Measurements from ENCODE around the gene DPYSL3.

The DPYSL3 gene

GRCh38 chr5:147384346-147385193 is 125.3 kb downstream of the DPYSL3 start:
- no peak overlapping the region for H3K4me3 ChIP-seq (ENCODE audit: control insufficient read depth, low read depth, low read length)
- DNase-seq (ENCODE audit: low read depth) = no peak
- TF ChIP-seq CTCF (conservative IDR thresholded peaks at IDR 0.05; ENCODE audit: control insufficient read depth, insufficient read depth, low read depth, low read length) = no peak

GRCh38 chr5:147382776-147383175 is 127.1 kb downstream of the DPYSL3 start:
- peak overlapping the region; percentile 45 for H3K4me3 ChIP-seq (ENCODE audit: control insufficient read depth, low read depth, low read length)
- peak; percentile 22 for DNase-seq (ENCODE audit: low read depth)
- TF ChIP-seq CTCF (conservative IDR thresholded peaks at IDR 0.05; ENCODE audit: control insufficient read depth, insufficient read depth, low read depth, low read length) = no peak

GRCh38 chr5:147381555-147381954 is 128.3 kb downstream of the DPYSL3 start:
- TF ChIP-seq CTCF (conservative IDR thresholded peaks at IDR 0.05; ENCODE audit: control insufficient read depth, insufficient read depth, low read depth, low read length) = no peak
- H3K4me3 ChIP-seq (ENCODE audit: control insufficient read depth, low read depth, low read length) = no peak overlapping the region
- no peak for DNase-seq (ENCODE audit: low read depth)

- TF ChIP-seq CTCF (conservative IDR thresholded peaks at IDR 0.05; ENCODE audit: control insufficient read depth, insufficient read depth, low read depth, low read length) = no peak
- DNase-seq (ENCODE audit: low read depth) = no peak
- H3K4me3 ChIP-seq (ENCODE audit: control insufficient read depth, low read depth, low read length) = no peak overlapping the region
Measured at GRCh38 chr5:147377682-147378081, 132.2 kb downstream of the DPYSL3 start.

GRCh38 chr5:147375151-147375550 is 134.7 kb downstream of the DPYSL3 start:
- DNase-seq (ENCODE audit: low read depth) = no peak
- no peak overlapping the region for H3K4me3 ChIP-seq (ENCODE audit: control insufficient read depth, low read depth, low read length)
- TF ChIP-seq CTCF (conservative IDR thresholded peaks at IDR 0.05; ENCODE audit: control insufficient read depth, insufficient read depth, low read depth, low read length) = no peak

GRCh38 chr5:147373328-147373727 is 136.5 kb downstream of the DPYSL3 start:
- no peak for DNase-seq (ENCODE audit: low read depth)
- H3K4me3 ChIP-seq (ENCODE audit: control insufficient read depth, low read depth, low read length) = no peak overlapping the region
- TF ChIP-seq CTCF (conservative IDR thresholded peaks at IDR 0.05; ENCODE audit: control insufficient read depth, insufficient read depth, low read depth, low read length) = no peak
